ENCODE results near the gene MGAT1.

- TF ChIP-seq POLR2AphosphoS5 (IDR thresholded peaks at IDR 0.05; ENCODE audit: borderline replicate concordance, low read depth, low read length), result no peak
- no peak for TF ChIP-seq EZH2 (IDR thresholded peaks at IDR 0.05)
Measured at GRCh38 chr5:180777475-180777874, 25.1 kb downstream of the MGAT1 start.

Measured in SK-N-MC (cell line).